ENCODE measurements around the gene PWP2.
"Not testable (repeated sequence)": the region's sequence is repeated elsewhere in the genome, so short reads cannot be mapped to it uniquely, and the experiment has no call there.

Gene PWP2

DNA sequence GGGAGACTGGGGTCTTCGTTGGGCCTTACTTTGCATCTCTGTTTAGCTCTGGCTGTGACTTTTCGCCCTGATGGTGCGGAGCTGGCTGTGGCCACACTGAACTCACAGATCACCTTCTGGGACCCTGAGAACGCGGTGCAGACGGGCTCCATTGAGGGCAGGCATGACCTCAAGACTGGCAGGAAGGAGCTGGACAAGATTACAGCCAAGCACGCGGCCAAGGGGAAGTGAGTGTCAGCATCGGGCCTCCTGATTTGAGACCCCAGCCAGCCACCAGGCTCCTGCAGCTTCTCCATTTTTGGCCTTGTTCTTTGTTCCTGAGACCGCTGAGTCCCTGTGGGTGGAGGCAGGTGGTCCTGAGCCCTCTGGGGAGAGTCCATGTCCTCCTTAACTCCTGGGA lies 14.9 kb downstream of the PWP2 start:
- H3K4me1 ChIP-seq (ENCODE audit: control insufficient read depth, low read length); H3K27ac ChIP-seq (ENCODE audit: low read depth, low read length); H3F3A ChIP-seq (ENCODE audit: control insufficient read depth, insufficient read depth); H3K9me3 ChIP-seq (ENCODE audit: control insufficient read depth, insufficient read depth, low read length); H3K4me2 ChIP-seq (ENCODE audit: low read length); H3K4me3 ChIP-seq (ENCODE audit: low read length); H3K36me3 ChIP-seq (ENCODE audit: control insufficient read depth, low read length); H4K20me1 ChIP-seq (ENCODE audit: control insufficient read depth, insufficient read depth, low read depth, low read length); H3K27me3 ChIP-seq (ENCODE audit: control insufficient read depth, low read length); H3K9me2 ChIP-seq (replicated peaks; ENCODE audit: control insufficient read depth, low read length); H3K79me2 ChIP-seq (ENCODE audit: control insufficient read depth, low read length): not testable (repeated sequence)

GRCh38 chr21:44127827-44128226 lies 20.6 kb downstream of the PWP2 start:
- not testable (repeated sequence) for H4K20me1 ChIP-seq (ENCODE audit: control insufficient read depth, insufficient read depth, low read depth, low read length); H3K9me3 ChIP-seq (ENCODE audit: control insufficient read depth, insufficient read depth, low read length); H3K4me3 ChIP-seq (ENCODE audit: low read length); H3K79me2 ChIP-seq (ENCODE audit: control insufficient read depth, low read length); H3K36me3 ChIP-seq (ENCODE audit: control insufficient read depth, low read length); H3F3A ChIP-seq (ENCODE audit: control insufficient read depth, insufficient read depth); H3K9me2 ChIP-seq (replicated peaks; ENCODE audit: control insufficient read depth, low read length); H3K4me2 ChIP-seq (ENCODE audit: low read length); H3K4me1 ChIP-seq (ENCODE audit: control insufficient read depth, low read length); H3K27ac ChIP-seq (ENCODE audit: low read depth, low read length); H3K27me3 ChIP-seq (ENCODE audit: control insufficient read depth, low read length)

DNA sequence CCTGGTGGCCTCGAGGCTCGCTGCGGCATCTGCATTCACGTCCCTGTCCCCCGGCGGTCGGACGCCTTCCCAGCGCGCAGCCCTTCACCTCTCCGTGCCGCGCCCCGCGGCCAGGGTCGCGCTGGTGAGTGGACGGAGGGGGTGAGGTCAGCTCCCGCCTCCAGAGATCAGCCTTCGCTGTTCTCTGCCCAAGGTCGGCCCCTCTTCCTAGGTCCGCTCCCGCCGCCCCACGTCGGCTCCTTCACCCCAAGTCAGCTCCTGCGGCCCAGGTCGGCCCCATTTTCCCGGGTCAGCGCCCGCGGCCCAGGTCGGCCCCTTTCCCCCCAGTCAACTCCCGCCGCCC lies 26.5 kb downstream of the PWP2 start:
- not testable (repeated sequence) for H3K4me2 ChIP-seq (ENCODE audit: low read length); H3F3A ChIP-seq (ENCODE audit: control insufficient read depth, insufficient read depth); H3K27ac ChIP-seq (ENCODE audit: low read depth, low read length); H3K36me3 ChIP-seq (ENCODE audit: control insufficient read depth, low read length); H3K4me3 ChIP-seq (ENCODE audit: low read length); H3K9me3 ChIP-seq (ENCODE audit: control insufficient read depth, insufficient read depth, low read length); H3K4me1 ChIP-seq (ENCODE audit: control insufficient read depth, low read length); H3K79me2 ChIP-seq (ENCODE audit: control insufficient read depth, low read length); H3K9me2 ChIP-seq (replicated peaks; ENCODE audit: control insufficient read depth, low read length); H4K20me1 ChIP-seq (ENCODE audit: control insufficient read depth, insufficient read depth, low read depth, low read length); H3K27me3 ChIP-seq (ENCODE audit: control insufficient read depth, low read length)

DNA sequence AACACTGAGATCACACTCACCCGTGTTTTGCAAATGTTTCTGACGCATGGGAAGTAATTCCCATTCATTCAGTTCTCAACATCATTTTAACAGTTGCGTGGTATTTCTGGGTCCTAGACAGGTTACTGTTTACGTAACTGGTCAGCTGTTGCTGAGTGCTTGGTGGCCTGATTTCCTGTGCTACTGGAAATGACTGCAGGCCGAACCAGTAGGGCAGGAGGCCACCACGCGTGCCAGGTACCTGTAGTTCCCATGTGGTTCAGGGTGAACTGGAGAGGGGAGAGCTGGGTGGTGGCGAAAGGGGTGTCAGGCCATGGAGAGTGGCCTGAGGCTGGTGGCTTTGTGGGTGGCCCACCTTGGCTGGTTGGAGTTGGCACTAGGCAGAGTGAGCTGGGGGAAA lies 27.5 kb downstream of the PWP2 start:
- H3F3A ChIP-seq (ENCODE audit: control insufficient read depth, insufficient read depth); H3K4me2 ChIP-seq (ENCODE audit: low read length): not testable (repeated sequence)

GRCh38 chr21:44138039-44138438 lies 30.8 kb downstream of the PWP2 start:
- H3K27me3 ChIP-seq (ENCODE audit: control insufficient read depth, low read length); H3K9me2 ChIP-seq (replicated peaks; ENCODE audit: control insufficient read depth, low read length); H3F3A ChIP-seq (ENCODE audit: control insufficient read depth, insufficient read depth); H3K4me3 ChIP-seq (ENCODE audit: low read length); H3K4me1 ChIP-seq (ENCODE audit: control insufficient read depth, low read length); H3K79me2 ChIP-seq (ENCODE audit: control insufficient read depth, low read length); H3K4me2 ChIP-seq (ENCODE audit: low read length); H3K36me3 ChIP-seq (ENCODE audit: control insufficient read depth, low read length); H3K9me3 ChIP-seq (ENCODE audit: control insufficient read depth, insufficient read depth, low read length); H3K27ac ChIP-seq (ENCODE audit: low read depth, low read length); H4K20me1 ChIP-seq (ENCODE audit: control insufficient read depth, insufficient read depth, low read depth, low read length): not testable (repeated sequence)

More for the DNA sequence above, 27.5 kb downstream of the PWP2 start:
- not testable (repeated sequence) for H3K4me1 ChIP-seq (ENCODE audit: control insufficient read depth, low read length); H3K36me3 ChIP-seq (ENCODE audit: control insufficient read depth, low read length); H3K9me3 ChIP-seq (ENCODE audit: control insufficient read depth, insufficient read depth, low read length); H4K20me1 ChIP-seq (ENCODE audit: control insufficient read depth, insufficient read depth, low read depth, low read length); H3K9me2 ChIP-seq (replicated peaks; ENCODE audit: control insufficient read depth, low read length); H3K27ac ChIP-seq (ENCODE audit: low read depth, low read length); H3K79me2 ChIP-seq (ENCODE audit: control insufficient read depth, low read length); H3K4me3 ChIP-seq (ENCODE audit: low read length); H3K27me3 ChIP-seq (ENCODE audit: control insufficient read depth, low read length)

GRCh38 chr21:44139787-44140551 lies 32.8 kb downstream of the PWP2 start:
- H3K27me3 ChIP-seq (ENCODE audit: control insufficient read depth, low read length); H3K27ac ChIP-seq (ENCODE audit: low read depth, low read length); H3K36me3 ChIP-seq (ENCODE audit: control insufficient read depth, low read length); H3K4me1 ChIP-seq (ENCODE audit: control insufficient read depth, low read length); H4K20me1 ChIP-seq (ENCODE audit: control insufficient read depth, insufficient read depth, low read depth, low read length); H3F3A ChIP-seq (ENCODE audit: control insufficient read depth, insufficient read depth); H3K4me3 ChIP-seq (ENCODE audit: low read length); H3K9me3 ChIP-seq (ENCODE audit: control insufficient read depth, insufficient read depth, low read length); H3K4me2 ChIP-seq (ENCODE audit: low read length); H3K79me2 ChIP-seq (ENCODE audit: control insufficient read depth, low read length); H3K9me2 ChIP-seq (replicated peaks; ENCODE audit: control insufficient read depth, low read length): not testable (repeated sequence)

DNA sequence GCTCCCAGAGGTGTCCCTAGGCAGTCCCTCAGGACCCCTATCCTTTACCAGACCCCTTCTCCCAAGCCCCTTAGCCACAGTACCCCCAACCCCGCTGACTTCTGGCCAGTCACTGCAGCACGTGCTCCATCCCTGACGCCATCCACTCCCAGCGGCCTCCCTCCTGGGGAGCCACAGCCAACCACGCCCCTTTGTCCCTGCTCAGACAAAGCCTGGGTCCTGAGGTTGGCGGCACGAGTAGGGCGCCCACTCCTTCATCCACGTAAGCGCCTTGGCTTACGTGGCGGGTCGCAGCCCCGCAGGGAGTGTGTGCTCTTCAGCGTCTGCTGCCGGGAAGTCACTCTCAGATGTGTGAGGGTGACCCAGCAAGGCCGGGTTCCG lies 33.3 kb downstream of the PWP2 start:
- H3K4me3 ChIP-seq (ENCODE audit: low read length); H4K20me1 ChIP-seq (ENCODE audit: control insufficient read depth, insufficient read depth, low read depth, low read length); H3K4me1 ChIP-seq (ENCODE audit: control insufficient read depth, low read length); H3K27ac ChIP-seq (ENCODE audit: low read depth, low read length); H3K79me2 ChIP-seq (ENCODE audit: control insufficient read depth, low read length); H3K9me3 ChIP-seq (ENCODE audit: control insufficient read depth, insufficient read depth, low read length); H3K4me2 ChIP-seq (ENCODE audit: low read length); H3K27me3 ChIP-seq (ENCODE audit: control insufficient read depth, low read length); H3F3A ChIP-seq (ENCODE audit: control insufficient read depth, insufficient read depth); H3K9me2 ChIP-seq (replicated peaks; ENCODE audit: control insufficient read depth, low read length); H3K36me3 ChIP-seq (ENCODE audit: control insufficient read depth, low read length): not testable (repeated sequence)

GRCh38 chr21:44142470-44142869 lies 35.3 kb downstream of the PWP2 start:
- not testable (repeated sequence) for H3K79me2 ChIP-seq (ENCODE audit: control insufficient read depth, low read length); H3K4me3 ChIP-seq (ENCODE audit: low read length); H3F3A ChIP-seq (ENCODE audit: control insufficient read depth, insufficient read depth); H3K36me3 ChIP-seq (ENCODE audit: control insufficient read depth, low read length); H3K27ac ChIP-seq (ENCODE audit: low read depth, low read length); H3K4me2 ChIP-seq (ENCODE audit: low read length); H3K9me2 ChIP-seq (replicated peaks; ENCODE audit: control insufficient read depth, low read length); H3K27me3 ChIP-seq (ENCODE audit: control insufficient read depth, low read length); H3K9me3 ChIP-seq (ENCODE audit: control insufficient read depth, insufficient read depth, low read length); H4K20me1 ChIP-seq (ENCODE audit: control insufficient read depth, insufficient read depth, low read depth, low read length); H3K4me1 ChIP-seq (ENCODE audit: control insufficient read depth, low read length)

All from DOHH2 (cell line).